ENCODE data around the gene LBX2. TPM values are rescaled to one million over a fixed set of nuclear protein-coding genes. Genes with fewer than 3 reads are reported as not detected.

LBX2 gene, protein sequence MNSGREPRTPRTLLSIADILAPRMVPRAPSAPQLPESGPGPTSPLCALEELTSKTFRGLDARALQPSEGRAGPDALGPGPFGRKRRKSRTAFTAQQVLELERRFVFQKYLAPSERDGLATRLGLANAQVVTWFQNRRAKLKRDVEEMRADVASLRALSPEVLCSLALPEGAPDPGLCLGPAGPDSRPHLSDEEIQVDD
- total RNA-seq (not detected), polyA plus RNA-seq (not detected), total RNA-seq (0 to 0.43 (median 0.03) reads per million in 6 experiments)

GRCh38 chr2:74499267-74499939 is at the start of gene LBX2:
Gene LBX2, minus strand, starts transcription at chr2:74499603. Its CDS starts 66 bp downstream, at chr2:74499537.
- H3K4me3 Mint-ChIP-seq, result peak within 1 kb of the TSS; percentile 71 to 91 (median 87)
- peaks cover 0 to 2% (median 0%) of the 10 kb centered on the region in 9 donors for H3K9me3 Mint-ChIP-seq
- ATAC-seq, result peak; percentile 24 to 40
- peak in 2 of 10 donors; percentile 10 to 15 for DNase-seq
- peak within 1 kb of the TSS in 4 of 10 donors; percentile 15 to 74 (median 44) for H3K27ac Mint-ChIP-seq
- H3K27me3 Mint-ChIP-seq, result peaks cover 15 to 68% (median 42%) of the 10 kb centered on the region in 5 donors
- POLR2A ChIA-PET, result interaction anchor here (1.2 to 1.9 kb wide), 3 partner anchors 28 to 31 kb away, joined by 4 to 6 read pairs (median 4); partner anchors contain the start of genes AUP1 and HTRA2
- H3K4me1 Mint-ChIP-seq, result peaks cover 16 to 56% (median 49%) of the 10 kb centered on the region in 4 donors
- H3K36me3 Mint-ChIP-seq, result peaks cover under 1 to 6% (median 6%) of the 10 kb centered on the region in 3 donors

DNA sequence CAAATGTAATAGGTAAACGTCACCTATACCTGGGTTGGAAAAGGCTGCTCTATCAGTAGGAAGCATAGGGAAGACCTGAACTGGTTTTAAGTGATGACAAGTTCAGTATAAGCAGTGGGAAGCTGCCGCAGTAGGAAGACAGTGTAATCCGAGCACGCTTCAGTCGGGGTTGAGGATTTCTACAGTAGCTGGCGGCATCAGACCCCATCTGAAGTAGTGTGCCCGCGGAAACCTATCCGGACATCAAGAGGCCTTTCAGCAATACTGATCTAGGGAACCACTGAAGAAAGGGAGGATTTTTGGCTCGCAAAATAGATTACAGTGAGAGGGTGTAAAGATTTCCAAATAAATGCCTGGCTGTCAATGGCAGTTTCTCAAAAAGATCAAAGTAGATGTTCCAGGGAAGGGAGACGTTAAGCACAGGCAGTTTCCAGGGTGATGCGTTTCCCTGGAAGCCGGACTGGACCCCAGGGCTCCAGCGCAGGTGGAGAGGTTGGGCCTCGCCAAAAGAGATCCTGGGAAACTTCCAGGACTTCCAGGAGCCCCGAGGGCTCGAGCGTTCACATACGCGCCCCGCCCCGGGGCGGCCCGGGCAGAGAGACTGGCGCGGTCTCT is 49.0 kb upstream of the LBX2 start:
- ATAC-seq (no peak), DNase-seq (no peak)
- Mint-ChIP-seq H3K4me1 (peaks cover 4 to 17% (median 13%) of the 10 kb centered on the region in 4 donors), H3K27ac (peak overlapping the region in 1 of 10 donors; percentile 34), H3K27me3 (peaks cover 35 to 86% (median 48%) of the 10 kb centered on the region in 5 donors), H3K9me3 (no peaks in the 10 kb centered on the region), H3K36me3 (peaks cover 0 to 4% (median 0%) of the 10 kb centered on the region in 3 donors), H3K4me3 (peak overlapping the region; percentile 22 to 83 (median 75))
- POLR2A ChIA-PET, result no interaction called here

DNA sequence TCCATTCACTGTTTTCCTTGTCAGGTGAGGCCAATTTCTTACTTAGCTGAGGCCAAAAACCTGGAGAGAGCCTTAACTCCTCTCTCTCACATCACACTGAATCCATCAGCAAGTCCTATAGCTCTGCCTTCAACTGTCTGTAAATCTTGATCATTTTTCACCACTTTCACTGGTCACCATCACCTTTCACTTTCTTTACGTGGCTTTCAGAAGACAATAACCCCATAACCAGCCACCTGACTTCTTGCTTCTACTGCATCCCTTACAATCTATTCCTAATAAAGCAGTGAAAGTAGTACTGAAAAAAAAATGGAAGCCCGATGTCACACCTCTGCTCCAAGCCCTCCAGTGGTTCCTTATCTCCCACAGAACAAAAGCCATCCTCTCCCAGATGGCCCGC is 46.6 kb upstream of the LBX2 start:
- Mint-ChIP-seq H3K4me1 (peaks cover 0 to 13% (median 12%) of the 10 kb centered on the region in 4 donors), H3K27ac (no peak overlapping the region), H3K9me3 (no peaks in the 10 kb centered on the region), H3K4me3 (no peak overlapping the region), H3K27me3 (peaks cover 38 to 80% (median 46%) of the 10 kb centered on the region in 5 donors), H3K36me3 (peaks cover 0 to 4% (median 2%) of the 10 kb centered on the region in 3 donors)
- POLR2A ChIA-PET, result interaction anchor here (1.0 kb wide), 1 partner anchor 24 kb away, joined by 3 read pairs; no protein-coding TSS in a partner anchor
- no peak for DNase-seq
- ATAC-seq, result no peak

- peaks cover 33 to 69% (median 36%) of the 10 kb centered on the region in 5 donors for H3K27me3 Mint-ChIP-seq
- H3K9me3 Mint-ChIP-seq, result no peaks in the 10 kb centered on the region
- DNase-seq (no peak), ATAC-seq (no peak)
- POLR2A ChIA-PET, result no interaction called here
- H3K27ac Mint-ChIP-seq, result peak overlapping the region in 1 of 10 donors; percentile 23
- peaks cover 2 to 4% (median 2%) of the 10 kb centered on the region in 3 donors for H3K36me3 Mint-ChIP-seq
- peaks cover 0 to 11% (median 11%) of the 10 kb centered on the region in 4 donors for H3K4me1 Mint-ChIP-seq
- no peak overlapping the region for H3K4me3 Mint-ChIP-seq
Measured at GRCh38 chr2:74544634-74545033, 45.2 kb upstream of the LBX2 start.

DNA sequence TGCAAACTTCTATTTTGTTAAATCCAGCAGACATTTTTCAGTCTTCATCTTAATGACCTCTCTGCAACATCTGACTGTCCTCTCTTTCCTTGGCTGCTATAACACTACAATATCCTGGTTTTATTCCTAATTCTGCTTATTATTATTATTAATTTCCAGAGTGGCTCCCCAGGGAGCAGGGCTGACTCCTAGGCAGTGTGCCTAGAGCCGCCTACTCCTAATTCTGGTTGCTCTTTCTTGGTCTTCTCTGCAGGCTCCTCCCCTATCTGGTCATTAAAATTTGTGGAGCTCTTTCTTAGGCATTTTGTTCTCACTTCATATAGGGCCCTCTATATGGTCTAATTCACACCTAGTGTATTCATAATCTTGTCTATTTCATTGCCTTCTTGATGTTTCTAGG is 43.6 kb upstream of the LBX2 start:
- no peak overlapping the region for H3K27ac Mint-ChIP-seq
- H3K27me3 Mint-ChIP-seq, result peaks cover 30 to 67% (median 33%) of the 10 kb centered on the region in 5 donors
- DNase-seq (no peak), ATAC-seq (no peak)
- peaks cover 0 to 10% (median 1%) of the 10 kb centered on the region in 4 donors for H3K4me1 Mint-ChIP-seq
- H3K36me3 Mint-ChIP-seq, result peaks cover 0 to 2% (median 2%) of the 10 kb centered on the region in 3 donors
- H3K4me3 Mint-ChIP-seq, result no peak overlapping the region
- H3K9me3 Mint-ChIP-seq, result no peaks in the 10 kb centered on the region
- POLR2A ChIA-PET, result interaction anchor here (1.9 kb wide), 1 partner anchor 14 kb away, joined by 7 read pairs; the partner anchor contains the start of genes AUP1 and HTRA2

DNA sequence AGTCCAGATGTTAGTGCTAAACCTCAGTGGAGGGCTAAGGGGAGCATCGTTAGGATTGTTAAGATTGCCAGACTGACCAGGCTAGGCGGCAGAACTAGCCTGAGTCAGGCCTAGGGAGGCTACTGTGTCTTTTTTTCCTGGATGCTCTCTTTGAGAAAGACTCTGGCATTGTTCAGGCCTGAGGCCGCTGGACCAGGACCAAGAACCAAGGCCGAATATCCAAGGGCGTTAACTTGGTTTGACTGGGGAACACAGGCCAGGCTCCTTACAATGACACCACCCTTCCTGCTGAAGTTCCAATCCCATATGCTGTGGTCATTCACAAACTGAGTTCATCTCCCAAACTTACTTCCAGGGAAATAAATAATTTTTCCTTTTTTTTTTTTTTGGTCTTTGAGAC is 40.9 kb upstream of the LBX2 start:
- ATAC-seq (no peak), DNase-seq (no peak)
- Mint-ChIP-seq H3K4me1 (peaks cover 0 to 8% (median 3%) of the 10 kb centered on the region in 4 donors), H3K4me3 (no peak overlapping the region), H3K27ac (no peak overlapping the region), H3K36me3 (peaks cover 0 to 2% (median 2%) of the 10 kb centered on the region in 3 donors), H3K27me3 (peaks cover 19 to 44% (median 22%) of the 10 kb centered on the region in 5 donors), H3K9me3 (no peaks in the 10 kb centered on the region)
- POLR2A ChIA-PET, result interaction anchor here (1.1 kb wide), 1 partner anchor 9 kb away, joined by 3 read pairs; no protein-coding TSS in a partner anchor

DNA sequence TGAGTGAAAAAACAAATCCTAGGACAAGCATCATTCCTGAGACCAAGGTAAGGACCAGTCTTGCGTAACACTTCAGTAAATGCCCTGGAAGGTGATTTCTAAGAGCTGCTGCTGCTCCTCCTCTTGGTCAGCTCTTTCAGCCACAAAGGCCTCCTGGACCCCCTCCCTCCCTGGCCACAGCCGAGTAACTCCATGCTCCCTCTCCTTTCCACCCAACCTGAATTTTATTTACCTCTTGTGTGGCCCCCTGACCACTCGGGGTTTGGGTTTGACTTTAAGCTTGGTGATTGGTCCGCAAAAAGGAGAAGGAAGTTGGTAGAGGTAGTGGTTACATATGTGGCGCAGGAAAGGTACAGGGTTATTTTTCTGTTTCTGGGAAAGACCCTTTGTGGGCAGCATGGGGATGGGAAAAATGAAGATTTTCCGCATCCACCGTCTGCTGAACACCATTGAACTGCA is 39.5 kb upstream of the LBX2 start:
- Mint-ChIP-seq H3K9me3 (no peaks in the 10 kb centered on the region), H3K4me3 (peak overlapping the region in 1 of 10 donors; percentile 52), H3K36me3 (peaks cover 0 to 2% (median 2%) of the 10 kb centered on the region in 3 donors), H3K4me1 (peaks cover 0 to 8% (median 3%) of the 10 kb centered on the region in 4 donors), H3K27ac (no peak overlapping the region), H3K27me3 (peaks cover 16 to 42% (median 22%) of the 10 kb centered on the region in 5 donors)
- POLR2A ChIA-PET, result interaction anchor here (0.6 to 1.2 kb wide), 3 partner anchors 9 to 81 kb away, joined by 3 to 4 read pairs (median 3); partner anchors contain the start of genes AUP1, HTRA2 and WBP1
- no peak for ATAC-seq
- DNase-seq, result no peak

DNA sequence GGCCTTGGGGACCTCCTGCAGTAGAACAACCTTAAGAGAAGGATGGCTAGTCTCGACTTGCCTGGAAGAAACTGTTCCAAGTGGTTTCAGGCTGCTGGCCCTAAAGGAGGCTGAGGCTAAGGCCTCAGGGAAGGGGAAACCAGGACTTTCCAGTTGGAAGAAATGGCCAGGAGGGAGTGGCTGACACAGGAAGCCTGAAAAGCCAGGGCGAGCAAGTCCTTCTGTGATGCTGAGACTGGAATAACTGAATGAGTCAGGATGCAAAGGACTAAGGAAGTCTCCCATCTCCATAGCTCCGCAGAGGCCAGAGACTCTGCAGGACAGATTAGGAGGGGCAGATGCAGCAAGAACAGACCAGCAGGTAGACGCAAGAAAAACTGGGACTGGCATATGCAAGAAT is 37.7 kb upstream of the LBX2 start:
- no peak for DNase-seq
- ATAC-seq, result no peak
- Mint-ChIP-seq H3K9me3 (no peaks in the 10 kb centered on the region), H3K36me3 (peaks cover 0 to 8% (median 3%) of the 10 kb centered on the region in 3 donors), H3K4me3 (no peak overlapping the region), H3K4me1 (peaks cover 4 to 10% (median 8%) of the 10 kb centered on the region in 4 donors), H3K27me3 (peaks cover 7 to 31% (median 13%) of the 10 kb centered on the region in 5 donors), H3K27ac (no peak overlapping the region)
- POLR2A ChIA-PET, result no interaction called here

DNA sequence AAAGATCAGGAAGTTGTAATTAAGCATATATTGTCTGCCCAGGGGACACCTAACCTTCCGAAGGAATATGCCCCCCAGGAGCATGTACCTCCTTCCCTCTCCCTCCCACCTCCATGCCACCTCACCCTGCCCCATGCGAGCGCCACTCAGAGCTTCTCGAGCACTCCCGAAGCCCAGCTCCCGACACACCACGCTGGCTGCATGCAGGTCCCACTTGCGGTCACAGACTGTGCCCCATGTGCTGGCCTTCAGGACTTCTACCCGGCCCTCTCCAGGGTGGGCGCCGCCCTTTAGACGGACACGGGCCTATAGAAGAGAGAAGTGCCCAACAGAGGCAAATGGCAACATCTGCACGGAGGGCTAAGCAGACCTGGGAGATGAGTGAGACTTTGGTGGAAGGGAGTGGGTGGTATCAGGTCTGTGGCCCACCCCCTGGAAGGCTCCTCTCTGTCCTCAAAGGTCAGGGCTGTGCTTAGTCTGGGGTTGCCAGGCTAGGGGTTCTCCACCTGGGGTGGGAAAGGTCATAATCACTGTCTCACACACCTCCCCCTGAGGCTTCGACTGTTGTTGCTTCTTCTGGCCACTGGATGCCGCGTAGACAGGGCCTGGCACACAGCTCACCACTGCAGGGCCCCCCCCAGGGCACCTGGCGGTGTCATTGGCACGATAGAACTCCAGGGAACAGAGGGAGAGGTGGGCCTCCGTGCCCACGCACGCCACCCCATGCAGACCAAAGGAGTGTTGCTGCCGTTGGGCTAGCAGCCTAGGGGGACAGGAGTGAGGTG is 37.0 kb upstream of the LBX2 start:
- Mint-ChIP-seq H3K4me1 (peaks cover 11 to 18% (median 15%) of the 10 kb centered on the region in 4 donors), H3K27ac (no peak overlapping the region), H3K36me3 (peaks cover 0 to 10% (median 3%) of the 10 kb centered on the region in 3 donors), H3K4me3 (no peak overlapping the region), H3K27me3 (peaks cover 7 to 27% (median 12%) of the 10 kb centered on the region in 5 donors), H3K9me3 (no peaks in the 10 kb centered on the region)
- DNase-seq (no peak), ATAC-seq (no peak)
- POLR2A ChIA-PET, result interaction anchor here (1.5 kb wide), 1 partner anchor 13 kb away, joined by 3 read pairs; no protein-coding TSS in a partner anchor

DNA sequence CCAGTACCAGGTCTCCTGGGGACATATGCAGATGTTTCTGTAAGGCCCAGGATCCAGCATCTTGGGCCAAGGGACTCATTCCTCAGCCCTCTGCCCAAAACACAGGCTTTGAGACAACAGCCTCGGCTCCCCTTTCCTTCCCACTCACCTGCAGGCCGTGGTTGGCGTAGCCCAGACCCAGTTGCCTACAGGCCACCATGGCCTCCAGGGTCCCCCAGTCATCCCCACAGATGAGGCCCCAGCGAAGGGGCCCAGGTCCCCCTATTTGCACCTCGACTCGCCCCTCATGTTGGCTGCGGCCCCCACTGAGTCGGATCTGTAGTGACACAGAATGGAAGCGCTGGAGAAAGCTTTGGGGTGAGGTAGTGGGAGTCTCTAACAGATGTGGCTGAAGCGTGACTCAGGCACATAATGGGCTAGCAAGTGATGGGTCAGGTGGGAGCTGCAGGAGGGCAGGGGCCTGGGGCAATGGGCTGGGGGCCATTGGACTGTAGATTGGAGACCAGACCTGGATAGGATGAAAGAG is 36.1 kb upstream of the LBX2 start:
- Mint-ChIP-seq H3K27ac (peak overlapping the region in 2 of 10 donors; percentile 31 to 43), H3K27me3 (peaks cover 5 to 22% (median 12%) of the 10 kb centered on the region in 5 donors), H3K4me1 (peaks cover 19 to 26% (median 21%) of the 10 kb centered on the region in 4 donors), H3K9me3 (no peaks in the 10 kb centered on the region), H3K36me3 (peaks cover 0 to 8% (median 3%) of the 10 kb centered on the region in 3 donors), H3K4me3 (no peak overlapping the region)
- DNase-seq, result no peak
- POLR2A ChIA-PET, result interaction anchor here (1.5 kb wide), 1 partner anchor 14 kb away, joined by 3 read pairs; no protein-coding TSS in a partner anchor
- ATAC-seq, result no peak

- Mint-ChIP-seq H3K4me3 (no peak overlapping the region), H3K36me3 (peaks cover 0 to 8% (median 3%) of the 10 kb centered on the region in 3 donors), H3K4me1 (peaks cover 19 to 28% (median 22%) of the 10 kb centered on the region in 4 donors), H3K27ac (no peak overlapping the region), H3K9me3 (no peaks in the 10 kb centered on the region), H3K27me3 (peaks cover 3 to 15% (median 8%) of the 10 kb centered on the region in 5 donors)
- ATAC-seq (no peak), DNase-seq (no peak)
- POLR2A ChIA-PET, result interaction anchor here (5.7 kb wide), 1 partner anchor 77 kb away, joined by 45 read pairs; the partner anchor contains the start of genes INO80B and WBP1
Measured at GRCh38 chr2:74534411-74534810, 35.0 kb upstream of the LBX2 start.

Data from naive thymus-derived CD8-positive, alpha-beta T cell (primary cell).